SK-N-SH (cell line): ENCODE results near the gene SERBP1. TPM values are rescaled to one million over a fixed set of nuclear protein-coding genes. Genes with fewer than 3 reads are reported as not detected.

ENCODE experiments used
- CTCF ChIA-PET: fragments of 300-600, 350-600 bp; formaldehyde crosslinking; extraction: SDS; loops from one replicate; lab custom pipeline; 2021; lab: Yijun Ruan, JAX
- POLR2A ChIA-PET: fragments of 350-600 bp; sonication (Branson Sonifier 250); formaldehyde crosslinking; extraction: SDS; loops from one replicate; lab custom pipeline; 2020; ENCODE audit warnings: antibody characterized with exemption, inconsistent platforms; lab: Yijun Ruan, JAX
- DNase-seq: peaks from one replicate; pipeline ENCODE4 v3.0.0; 2012
- H2AFZ ChIP-seq: fragments of 200-600 bp; sonication (generic); 2 replicates; pipeline ENCODE4 v1.8.1; 2016; ENCODE audit warnings: antibody characterized with exemption, mild to moderate bottlenecking, low read depth
- H3F3A ChIP-seq: fragments of 200-600 bp; sonication (generic); replicated peaks from 2 replicates; pipeline ENCODE3; 2016; ENCODE audit warnings: antibody characterized with exemption, mild to moderate bottlenecking; ENCODE audit not compliant: insufficient read depth
- H3K27ac ChIP-seq, 2 experiments: fragments of 200-500 bp in 1 of 2; fragments of 200-600 bp in 1 of 2; sonication (Bioruptor generic) in 1 of 2; sonication (generic), shearing (Covaris generic) in 1 of 2; 2 replicates each; pipeline versions ENCODE4 v1.5.1 to v1.6.1; 2014 to 2016; ENCODE audit warnings: low read depth in 2 of 2, inconsistent platforms in 1 of 2, low read length in 1 of 2, mild to moderate bottlenecking in 1 of 2, mixed read lengths in 1 of 2
- H3K27me3 ChIP-seq: fragments of 200-600 bp; sonication (generic), shearing (Covaris generic); 2 replicates; pipeline ENCODE4 v1.6.1; 2016; ENCODE audit warnings: mixed run types; ENCODE audit not compliant: insufficient read depth
- H3K36me3 ChIP-seq, 2 experiments: fragments of 200-500 bp in 1 of 2; fragments of 200-600 bp in 1 of 2; sonication (Bioruptor generic) in 1 of 2; sonication (generic) in 1 of 2; replicated peaks in 1 of 2; 2 replicates each; pipeline versions ENCODE3 to v1.5.1; 2014 to 2016; ENCODE audit warnings: low read length in 1 of 2, mild to moderate bottlenecking in 1 of 2; ENCODE audit not compliant: insufficient read depth in 2 of 2, control insufficient read depth in 1 of 2
- H3K4me1 ChIP-seq, 2 experiments: fragments of 200-500 bp in 1 of 2; fragments of 200-600 bp in 1 of 2; sonication (Bioruptor generic) in 1 of 2; sonication (generic), shearing (Covaris generic) in 1 of 2; 2 replicates each; pipeline versions ENCODE4 v1.5.1 to v1.6.1; 2014 to 2016; ENCODE audit warnings: low read depth in 1 of 2, low read length in 1 of 2, mixed run types in 1 of 2; ENCODE audit not compliant: insufficient read depth in 2 of 2, control insufficient read depth in 1 of 2
- H3K4me2 ChIP-seq: fragments of 200-600 bp; sonication (generic), shearing (Covaris generic); 2 replicates; pipeline ENCODE4 v1.6.1; 2017; ENCODE audit warnings: mixed run types
- H3K4me3 ChIP-seq, 2 experiments: fragments of 200-500 bp in 1 of 2; fragments of 200-600 bp in 1 of 2; sonication (Bioruptor generic) in 1 of 2; sonication (generic), shearing (Covaris generic) in 1 of 2; 2 replicates each; pipeline versions ENCODE4 v1.5.1 to v1.8.1; 2014 to 2016; ENCODE audit warnings: low read depth in 2 of 2, inconsistent platforms in 1 of 2, low read length in 1 of 2, mild to moderate bottlenecking in 1 of 2, mixed read lengths in 1 of 2, moderate library complexity in 1 of 2
- H3K79me2 ChIP-seq: fragments of 200-600 bp; sonication (generic); 2 replicates; pipeline ENCODE4 v1.8.1; 2017; ENCODE audit warnings: mild to moderate bottlenecking; ENCODE audit not compliant: insufficient read depth
- H3K9ac ChIP-seq: fragments of 200-600 bp; sonication (generic); 2 replicates; pipeline ENCODE4 v1.6.1; 2017; ENCODE audit warnings: mixed run types
- H3K9me2 ChIP-seq: fragments of 200-600 bp; sonication (generic); 2 replicates; pipeline ENCODE4 v1.6.1; 2017; ENCODE audit warnings: mixed run types
- H3K9me3 ChIP-seq: fragments of 200-600 bp; sonication (generic); 2 replicates; pipeline ENCODE4 v1.6.1; 2017; ENCODE audit warnings: mixed run types, mild to moderate bottlenecking, moderate library complexity
- H4K20me1 ChIP-seq: fragments of 200-600 bp; sonication (generic); 2 replicates; pipeline ENCODE4 v1.6.1; 2017; ENCODE audit warnings: mild to moderate bottlenecking, mixed run types; ENCODE audit not compliant: insufficient read depth
- CTCF ChIP-seq: fragments of 200-600 bp; sonication (generic); IDR thresholded peaks from 2 replicates; pipeline ENCODE4 v1.6.1; 2017; ENCODE audit warnings: antibody characterized with exemption, mild to moderate bottlenecking, moderate library complexity
- ELF1 ChIP-seq: IDR thresholded peaks from 2 replicates; pipeline ENCODE4 v1.4.0; 2012
- EP300 ChIP-seq, 2 experiments: IDR thresholded peaks; 2 replicates each; pipeline versions ENCODE4 v1.4.0 to v1.6.1; 2012; ENCODE audit warnings: borderline replicate concordance in 1 of 2, low read depth in 1 of 2, low read length in 1 of 2
- FOXJ3 ChIP-seq: sonication (generic); formaldehyde crosslinking; IDR thresholded peaks from 2 replicates; pipeline ENCODE4 v1.5.1; 2020; ENCODE audit warnings: mild to moderate bottlenecking, missing genetic modification reagents
- FOXM1 ChIP-seq: IDR thresholded peaks from 2 replicates; pipeline ENCODE4 v1.4.0; 2012; ENCODE audit warnings: low read depth, mild to moderate bottlenecking
- GABPA ChIP-seq: IDR thresholded peaks from 2 replicates; pipeline ENCODE4 v1.4.0; 2012; ENCODE audit warnings: low read depth, mild to moderate bottlenecking
- GATA2 ChIP-seq: sonication (generic); formaldehyde crosslinking; IDR thresholded peaks from 2 replicates; pipeline ENCODE4 v1.5.0; 2020; ENCODE audit warnings: mild to moderate bottlenecking, missing genetic modification reagents
- JUND ChIP-seq: IDR thresholded peaks from 2 replicates; pipeline ENCODE4 v1.4.0; 2012
- MAX ChIP-seq: IDR thresholded peaks from 2 replicates; pipeline ENCODE4 v1.4.0; 2012; ENCODE audit warnings: low read depth
- MEF2A ChIP-seq: IDR thresholded peaks from 2 replicates; pipeline ENCODE4 v1.4.0; 2012; ENCODE audit warnings: low read depth, borderline replicate concordance
- MXI1 ChIP-seq: IDR thresholded peaks from 2 replicates; pipeline ENCODE4 v1.6.1; 2012; ENCODE audit warnings: mild to moderate bottlenecking, low read depth, low read length, improper control_type of control experiment
- NFIC ChIP-seq: IDR thresholded peaks from 2 replicates; pipeline ENCODE4 v1.4.0; 2012; ENCODE audit warnings: borderline replicate concordance
- PBX3 ChIP-seq: IDR thresholded peaks from 2 replicates; pipeline ENCODE4; 2012
- POLR2AphosphoS5 ChIP-seq: IDR thresholded peaks from 2 replicates; pipeline ENCODE4 v1.6.1; 2012; ENCODE audit warnings: low read depth, low read length
- RCOR1 ChIP-seq: fragments of 150-350 bp; IDR thresholded peaks from 2 replicates; pipeline ENCODE4 v1.6.1; 2017; ENCODE audit warnings: antibody characterized with exemption, low read length
- REST ChIP-seq: IDR thresholded peaks from 2 replicates; pipeline ENCODE4 v1.6.1; 2012; ENCODE audit warnings: mild to moderate bottlenecking, low read depth, low read length, moderate library complexity
- SMC3 ChIP-seq: IDR thresholded peaks from 2 replicates; pipeline ENCODE4 v1.6.1; 2012; ENCODE audit warnings: low read depth, low read length, improper control_type of control experiment
- TCF12 ChIP-seq: IDR thresholded peaks from 2 replicates; pipeline ENCODE4 v1.4.0; 2012
- TEAD4 ChIP-seq: IDR thresholded peaks from 2 replicates; pipeline ENCODE4 v1.4.0; 2012; ENCODE audit warnings: mild to moderate bottlenecking, borderline replicate concordance; ENCODE audit not compliant: insufficient read depth
- YY1 ChIP-seq: IDR thresholded peaks from 2 replicates; pipeline ENCODE4 v1.4.0; 2012; ENCODE audit warnings: low read depth, mild to moderate bottlenecking
- WGBS: methylation state at CpG from one replicate; pipeline ENCODE4 v1.1.6; 2017; ENCODE audit warnings: low lambda C conversion rate; 5-methylcytosine and 5-hydroxymethylcytosine counted together
- polyA plus RNA-seq, 3 experiments: library from polyadenylated mRNA; depleted of rRNA; stranded (reverse); fragments of >200 nt; gene quantifications; 2 replicates each; pipeline ENCODE4 v1.2.3, GENCODE V29; 2012

The SERBP1 gene
- polyA plus RNA-seq, 1 of the 3 experiments (the other 2 are of a cell fraction), result 194 TPM

- Histone ChIP-seq H3F3A (no peaks in the 10 kb centered on the region), H3K4me1 (peaks cover 4 to 9% of the 10 kb centered on the region in 2 experiments; a peak in 3 of 4 replicates), H3K9me3 (no peaks in the 10 kb centered on the region), H3K9ac (no peak overlapping the region), H3K27ac (no peak overlapping the region), H3K9me2 (no peaks in the 10 kb centered on the region), H2AFZ (no peak overlapping the region), H3K27me3 (no peaks in the 10 kb centered on the region), H3K36me3 (no peaks in the 10 kb centered on the region), H3K79me2 (no peaks in the 10 kb centered on the region), H4K20me1 (no peaks in the 10 kb centered on the region), H3K4me3 (no peak overlapping the region), H3K4me2 (no peak overlapping the region)
- no peak for DNase-seq
- no peak for TF ChIP-seq PBX3
- CTCF ChIA-PET, result interaction anchor here (1.3 to 1.6 kb wide), 2 partner anchors 28 to 238 kb away, joined by 3 read pairs; no protein-coding TSS in a partner anchor
- POLR2A ChIA-PET, result no interaction called here
- 34% methylated on average over 2 of the region's 2 CpGs for whole genome bisulfite sequencing
These were observed 41.9 kb upstream of the SERBP1 start for GRCh38 chr1:67472056-67472455.

- CTCF ChIA-PET, result interaction anchor here (1.1 kb wide), 1 partner anchor 122 kb away, joined by 4 read pairs; no protein-coding TSS in a partner anchor
- H3K4me2 ChIP-seq, result no peak overlapping the region
These were observed 39.2 kb upstream of the SERBP1 start for GRCh38 chr1:67469431-67469830.

More at GRCh38 chr1:67469431-67469830, 39.2 kb upstream of the SERBP1 start:
- Histone ChIP-seq H3K27me3 (no peaks in the 10 kb centered on the region), H4K20me1 (no peaks in the 10 kb centered on the region), H2AFZ (no peak overlapping the region), H3K9me2 (no peaks in the 10 kb centered on the region), H3K4me1 (peaks cover 4 to 9% of the 10 kb centered on the region in 2 experiments; a peak in 3 of 4 replicates), H3K27ac (no peak overlapping the region), H3K9ac (no peak overlapping the region), H3K36me3 (no peaks in the 10 kb centered on the region), H3K9me3 (no peaks in the 10 kb centered on the region), H3F3A (no peaks in the 10 kb centered on the region), H3K4me3 (no peak overlapping the region), H3K79me2 (no peaks in the 10 kb centered on the region)
- DNase-seq, result no peak
- WGBS, result 63% methylated on average over 3 of the region's 3 CpGs
- TF ChIP-seq MXI1 (no peak), ELF1 (no peak), FOXJ3 (no peak), MAX (no peak), GABPA (no peak), PBX3 (no peak), REST (no peak), EP300 (IDR thresholded peaks at IDR 0.05; ENCODE audit: borderline replicate concordance in 1 of 2, low read depth in 1 of 2, low read length in 1 of 2) (no peak), TCF12 (no peak), TEAD4 (no peak), YY1 (no peak), NFIC (no peak), JUND (no peak), SMC3 (no peak), CTCF (no peak), RCOR1 (no peak), FOXM1 (no peak), POLR2AphosphoS5 (no peak), GATA2 (CRISPR knock-in tag) (no peak), MEF2A (no peak)
- POLR2A ChIA-PET, result no interaction called here
